ENCODE measurements around the gene ASPHD1.
"Not testable (repeated sequence)": the region's sequence is repeated elsewhere in the genome, so short reads cannot be mapped to it uniquely, and the experiment has no call there.

ASPHD1 gene

GRCh38 chr16:29877266-29877961 lies 22.9 kb upstream of the ASPHD1 start:
- peak; percentile 16 for DNase-seq

- no peak for DNase-seq
Observed at GRCh38 chr16:29878172-29878571, 22.1 kb upstream of the ASPHD1 start.

- no peak for DNase-seq
Observed at GRCh38 chr16:29881050-29881449, 19.2 kb upstream of the ASPHD1 start.

GRCh38 chr16:29883987-29884386 lies 16.3 kb upstream of the ASPHD1 start:
- DNase-seq, result no peak

GRCh38 chr16:29889372-29889771 lies 10.9 kb upstream of the ASPHD1 start:
- not testable (repeated sequence) for DNase-seq

GRCh38 chr16:29891525-29892457 lies 8.5 kb upstream of the ASPHD1 start:
- no peak for DNase-seq

GRCh38 chr16:29892458-29892813 lies 7.9 kb upstream of the ASPHD1 start:
- DNase-seq, result no peak

GRCh38 chr16:29893553-29893952 lies 6.7 kb upstream of the ASPHD1 start:
- DNase-seq, result no peak

GRCh38 chr16:29894352-29894751 lies 5.9 kb upstream of the ASPHD1 start:
- no peak for DNase-seq

GRCh38 chr16:29896841-29897240 lies 3.4 kb upstream of the ASPHD1 start:
- DNase-seq, result no peak

- no peak for DNase-seq
Observed at GRCh38 chr16:29897333-29897732, 3.0 kb upstream of the ASPHD1 start.

GRCh38 chr16:29898135-29898803 lies 2.0 kb upstream of the ASPHD1 start:
- no peak for DNase-seq

GRCh38 chr16:29898804-29899515 lies 1.3 kb upstream of the ASPHD1 start:
- DNase-seq, result peak; percentile 5

- peak; percentile 75 for DNase-seq
Observed at GRCh38 chr16:29899516-29900101, 679 bp upstream of the ASPHD1 start, which contains the start of gene SEZ6L2. Gene SEZ6L2, minus strand, starts transcription at chr16:29899550. Its CDS starts 531 bp downstream, at chr16:29899019.

GRCh38 chr16:29900888-29901606 lies 759 bp downstream of the ASPHD1 start:
- DNase-seq, result no peak

- DNase-seq, result no peak
Observed at GRCh38 chr16:29901607-29901945, 1.3 kb downstream of the ASPHD1 start.

GRCh38 chr16:29903590-29903989 lies 3.3 kb downstream of the ASPHD1 start:
- no peak for DNase-seq

GRCh38 chr16:29904947-29905346 lies 4.7 kb downstream of the ASPHD1 start:
- DNase-seq, result no peak

- DNase-seq, result no peak
Observed at GRCh38 chr16:29905668-29906067, 5.4 kb downstream of the ASPHD1 start.

- DNase-seq, result no peak
Observed at GRCh38 chr16:29906520-29907244, 6.4 kb downstream of the ASPHD1 start.

- no peak for DNase-seq
Observed at GRCh38 chr16:29907973-29908372, 7.7 kb downstream of the ASPHD1 start.

Data from fibroblast of skin of abdomen (primary cell).